SK-N-SH (cell line): ENCODE measurements around the gene TMUB1. TPM values are rescaled to one million over a fixed set of nuclear protein-coding genes. Genes with fewer than 3 reads are reported as not detected.

Experiments
- CHD2 ChIP-seq: fragments of 150-350 bp; IDR thresholded peaks from 2 replicates; pipeline ENCODE4 v1.6.1; 2018; ENCODE audit warnings: low read length; ENCODE audit not compliant: partially characterized antibody
- CTCF ChIP-seq: fragments of 200-600 bp; sonication (generic); IDR thresholded peaks from 2 replicates; pipeline ENCODE4 v1.6.1; 2017; ENCODE audit warnings: antibody characterized with exemption, mild to moderate bottlenecking, moderate library complexity
- ELF1 ChIP-seq: IDR thresholded peaks from 2 replicates; pipeline ENCODE4 v1.4.0; 2012
- EP300 ChIP-seq, 2 experiments: IDR thresholded peaks; 2 replicates each; pipeline versions ENCODE4 v1.4.0 to v1.6.1; 2012; ENCODE audit warnings: borderline replicate concordance in 1 of 2, low read depth in 1 of 2, low read length in 1 of 2
- EZH2phosphoT487 ChIP-seq: fragments of 200-600 bp; sonication (generic); IDR thresholded peaks from 2 replicates; pipeline ENCODE4 v1.6.1; 2017; ENCODE audit warnings: low read depth, mixed run types, mild to moderate bottlenecking, antibody characterized with exemption, moderate library complexity, borderline replicate concordance
- GABPA ChIP-seq: IDR thresholded peaks from 2 replicates; pipeline ENCODE4 v1.4.0; 2012; ENCODE audit warnings: low read depth, mild to moderate bottlenecking
- GATA2 ChIP-seq: sonication (generic); formaldehyde crosslinking; IDR thresholded peaks from 2 replicates; pipeline ENCODE4 v1.5.0; 2020; ENCODE audit warnings: mild to moderate bottlenecking, missing genetic modification reagents
- IRF3 ChIP-seq: fragments of 150-350 bp; IDR thresholded peaks from 2 replicates; pipeline ENCODE4 v1.6.1; 2016; ENCODE audit warnings: mild to moderate bottlenecking, low read depth, low read length
- JUND ChIP-seq: IDR thresholded peaks from 2 replicates; pipeline ENCODE4 v1.4.0; 2012
- MAX ChIP-seq: IDR thresholded peaks from 2 replicates; pipeline ENCODE4 v1.4.0; 2012; ENCODE audit warnings: low read depth
- MEF2A ChIP-seq: IDR thresholded peaks from 2 replicates; pipeline ENCODE4 v1.4.0; 2012; ENCODE audit warnings: low read depth, borderline replicate concordance
- MXI1 ChIP-seq: IDR thresholded peaks from 2 replicates; pipeline ENCODE4 v1.6.1; 2012; ENCODE audit warnings: mild to moderate bottlenecking, low read depth, low read length, improper control_type of control experiment
- NFIC ChIP-seq: IDR thresholded peaks from 2 replicates; pipeline ENCODE4 v1.4.0; 2012; ENCODE audit warnings: borderline replicate concordance
- NRF1 ChIP-seq: IDR thresholded peaks from 2 replicates; pipeline ENCODE4 v1.6.1; 2012; ENCODE audit warnings: low read depth, mild to moderate bottlenecking, low read length
- PBX3 ChIP-seq: IDR thresholded peaks from 2 replicates; pipeline ENCODE4; 2012
- POLR2AphosphoS5 ChIP-seq: IDR thresholded peaks from 2 replicates; pipeline ENCODE4 v1.6.1; 2012; ENCODE audit warnings: low read depth, low read length
- RAD21 ChIP-seq: IDR thresholded peaks from 2 replicates; pipeline ENCODE4 v1.6.1; 2012; ENCODE audit warnings: mild to moderate bottlenecking, low read length
- RFX5 ChIP-seq: IDR thresholded peaks from 2 replicates; pipeline ENCODE4 v1.6.1; 2012; ENCODE audit warnings: mild to moderate bottlenecking, improper control_type of control experiment, low read length
- SIN3A ChIP-seq: IDR thresholded peaks from 2 replicates; pipeline ENCODE4 v1.6.1; 2012; ENCODE audit warnings: low read depth, mild to moderate bottlenecking, low read length, moderate library complexity, borderline replicate concordance
- SMC3 ChIP-seq: IDR thresholded peaks from 2 replicates; pipeline ENCODE4 v1.6.1; 2012; ENCODE audit warnings: low read depth, low read length, improper control_type of control experiment
- TAF1 ChIP-seq: IDR thresholded peaks from 2 replicates; pipeline ENCODE4 v1.6.1; 2012; ENCODE audit warnings: low read depth, mild to moderate bottlenecking, low read length, moderate library complexity, borderline replicate concordance
- TCF12 ChIP-seq: IDR thresholded peaks from 2 replicates; pipeline ENCODE4 v1.4.0; 2012
- TEAD4 ChIP-seq: IDR thresholded peaks from 2 replicates; pipeline ENCODE4 v1.4.0; 2012; ENCODE audit warnings: mild to moderate bottlenecking, borderline replicate concordance; ENCODE audit not compliant: insufficient read depth
- USF1 ChIP-seq: IDR thresholded peaks from 2 replicates; pipeline ENCODE4 v1.4.0; 2012; ENCODE audit warnings: low read depth, borderline replicate concordance
- ZBTB33 ChIP-seq: IDR thresholded peaks from 2 replicates; pipeline ENCODE4 v1.4.0; 2012; ENCODE audit warnings: low read depth, borderline replicate concordance
- polyA plus RNA-seq, 3 experiments: library from polyadenylated mRNA; depleted of rRNA; stranded (reverse); fragments of >200 nt; gene quantifications; 2 replicates each; pipeline ENCODE4 v1.2.3, GENCODE V29; 2012

Gene TMUB1
- polyA plus RNA-seq, 1 of the 3 experiments (the other 2 are of a cell fraction), result 60.6 TPM

GRCh38 chr7:151038951-151039849, 44.1 kb downstream of the TMUB1 start (continued):
- TF ChIP-seq RFX5, result no peak; the same call in 1 of the 2 replicates
- TF ChIP-seq MXI1, result no peak
- TF ChIP-seq TAF1, result no peak
- no peak for TF ChIP-seq GABPA
- TF ChIP-seq JUND, result peak; percentile 83
- TF ChIP-seq IRF3, result no peak
- peak; percentile 71; the same call in 1 of the 2 replicates for TF ChIP-seq TEAD4
- TF ChIP-seq ELF1, result no peak
- TF ChIP-seq MEF2A, result no peak
- no peak for TF ChIP-seq SMC3
- no peak for TF ChIP-seq NRF1
- TF ChIP-seq USF1, result no peak; the same call in 1 of the 2 replicates
- TF ChIP-seq CHD2, result peak; percentile 12
- TF ChIP-seq PBX3, result no peak; the same call in none of the 2 replicates
- TF ChIP-seq ZBTB33, result peak; percentile 66; the same call in 1 of the 2 replicates
- peak; percentile 92 for TF ChIP-seq TCF12
- TF ChIP-seq CTCF, result no peak
- peak; percentile 90 for TF ChIP-seq POLR2AphosphoS5
- TF ChIP-seq RAD21, result peak; percentile 23; the same call in 1 of the 2 replicates
- peak; percentile 85; the same call in 1 of the 2 replicates for TF ChIP-seq MAX
- no peak for TF ChIP-seq GATA2 (CRISPR knock-in tag)
- TF ChIP-seq EP300 (IDR thresholded peaks at IDR 0.05; ENCODE audit: borderline replicate concordance in 1 of 2, low read depth in 1 of 2, low read length in 1 of 2), result peak in 1 of 2 experiments; percentile 77; a peak in 1 of 4 replicates
- TF ChIP-seq EZH2phosphoT487, result no peak
- TF ChIP-seq SIN3A, result peak; percentile 51; the same call in 1 of the 2 replicates
- peak; percentile 99 for TF ChIP-seq NFIC
